ENCODE results near the gene MAP4K2.
A peak's percentile ranks its signal among the peaks of the same experiment; 100 is the strongest.

MAP4K2 gene

DNA sequence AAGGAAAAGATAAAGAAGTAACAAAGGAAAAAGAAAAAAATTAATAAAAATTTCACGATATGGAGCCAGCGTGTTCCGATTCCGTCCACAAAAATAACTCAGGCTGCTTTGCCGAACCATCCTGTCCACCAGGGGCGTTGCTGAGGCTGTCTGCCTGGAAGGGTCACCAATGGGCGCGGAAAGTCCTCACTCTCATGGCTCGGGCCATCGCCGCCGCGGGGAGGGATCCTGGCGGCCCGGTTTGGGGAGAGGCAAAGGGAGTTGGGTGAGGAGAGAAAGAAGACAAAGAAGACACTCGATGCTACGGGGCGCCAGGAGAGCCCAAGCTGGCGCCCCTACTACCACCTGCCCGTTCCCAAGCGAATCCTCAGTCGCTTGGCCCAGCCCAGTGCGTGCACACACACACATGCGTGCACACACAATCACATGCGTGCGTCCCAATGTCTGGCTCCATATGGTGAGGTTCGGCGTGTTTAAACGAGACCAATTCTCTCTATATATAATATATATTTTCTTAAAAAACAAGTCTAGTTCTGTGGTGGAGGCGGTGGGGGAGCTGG, 37.6 kb downstream of the MAP4K2 start:
- H3K27ac ChIP-seq = no peak overlapping the region
- TF ChIP-seq, protein P1, sequence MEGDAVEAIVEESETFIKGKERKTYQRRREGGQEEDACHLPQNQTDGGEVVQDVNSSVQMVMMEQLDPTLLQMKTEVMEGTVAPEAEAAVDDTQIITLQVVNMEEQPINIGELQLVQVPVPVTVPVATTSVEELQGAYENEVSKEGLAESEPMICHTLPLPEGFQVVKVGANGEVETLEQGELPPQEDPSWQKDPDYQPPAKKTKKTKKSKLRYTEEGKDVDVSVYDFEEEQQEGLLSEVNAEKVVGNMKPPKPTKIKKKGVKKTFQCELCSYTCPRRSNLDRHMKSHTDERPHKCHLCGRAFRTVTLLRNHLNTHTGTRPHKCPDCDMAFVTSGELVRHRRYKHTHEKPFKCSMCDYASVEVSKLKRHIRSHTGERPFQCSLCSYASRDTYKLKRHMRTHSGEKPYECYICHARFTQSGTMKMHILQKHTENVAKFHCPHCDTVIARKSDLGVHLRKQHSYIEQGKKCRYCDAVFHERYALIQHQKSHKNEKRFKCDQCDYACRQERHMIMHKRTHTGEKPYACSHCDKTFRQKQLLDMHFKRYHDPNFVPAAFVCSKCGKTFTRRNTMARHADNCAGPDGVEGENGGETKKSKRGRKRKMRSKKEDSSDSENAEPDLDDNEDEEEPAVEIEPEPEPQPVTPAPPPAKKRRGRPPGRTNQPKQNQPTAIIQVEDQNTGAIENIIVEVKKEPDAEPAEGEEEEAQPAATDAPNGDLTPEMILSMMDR (conservative IDR thresholded peaks at IDR 0.05) = peak; percentile 71

DNA sequence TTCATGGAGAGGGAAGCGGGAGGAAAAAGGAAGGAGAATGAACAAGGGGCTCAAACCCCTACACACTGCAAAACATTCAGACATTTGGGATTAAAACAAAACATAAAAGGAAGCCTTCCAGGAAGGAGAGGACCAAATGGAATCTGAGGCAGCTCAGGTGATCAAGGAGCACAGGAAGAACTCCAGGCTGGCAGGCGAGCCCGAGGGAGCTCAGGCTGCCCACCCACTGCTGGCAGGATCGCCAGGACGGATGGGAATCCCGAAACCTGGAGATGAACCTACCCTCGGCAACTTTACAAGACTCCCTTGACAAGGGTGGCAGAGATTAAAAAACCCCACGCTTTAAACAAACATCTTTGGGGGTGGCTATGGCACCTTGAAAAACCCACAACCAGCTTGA, 38.3 kb downstream of the MAP4K2 start:
- peak overlapping the region; percentile 36; the same call in 1 of the 2 replicates for H3K27ac ChIP-seq
- TF ChIP-seq, protein P1 (conservative IDR thresholded peaks at IDR 0.05) = no peak

DNA sequence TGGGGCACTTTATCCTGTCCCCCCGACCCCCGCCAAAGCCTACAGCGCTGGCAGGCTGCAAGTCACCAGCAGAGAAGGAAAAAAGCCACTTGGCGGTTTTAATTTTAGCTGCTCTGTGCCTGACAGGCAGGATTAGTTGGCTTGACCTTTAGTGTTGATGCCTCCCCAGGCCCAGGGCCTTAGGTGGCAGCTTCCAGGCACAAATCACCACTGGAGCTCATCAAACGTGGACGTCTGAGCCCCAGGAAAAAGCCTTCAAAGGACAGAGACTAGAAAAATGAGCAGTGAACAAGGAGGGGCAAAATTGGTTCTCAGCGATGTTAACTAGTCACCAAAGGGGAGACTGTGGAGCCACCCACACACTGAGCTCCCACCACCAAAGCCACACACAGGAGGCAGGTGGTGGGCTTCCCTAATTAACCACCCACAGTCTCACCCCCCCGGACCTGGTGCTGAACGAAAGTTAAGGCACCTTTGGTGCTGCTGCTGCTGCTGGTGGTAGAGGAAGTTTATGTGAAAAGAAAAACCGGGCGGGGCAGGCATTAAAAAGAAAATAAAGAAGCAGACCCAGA, 38.9 kb downstream of the MAP4K2 start:
- peak overlapping the region; percentile 36 for H3K27ac ChIP-seq
- TF ChIP-seq, protein P1 (conservative IDR thresholded peaks at IDR 0.05) = no peak

DNA sequence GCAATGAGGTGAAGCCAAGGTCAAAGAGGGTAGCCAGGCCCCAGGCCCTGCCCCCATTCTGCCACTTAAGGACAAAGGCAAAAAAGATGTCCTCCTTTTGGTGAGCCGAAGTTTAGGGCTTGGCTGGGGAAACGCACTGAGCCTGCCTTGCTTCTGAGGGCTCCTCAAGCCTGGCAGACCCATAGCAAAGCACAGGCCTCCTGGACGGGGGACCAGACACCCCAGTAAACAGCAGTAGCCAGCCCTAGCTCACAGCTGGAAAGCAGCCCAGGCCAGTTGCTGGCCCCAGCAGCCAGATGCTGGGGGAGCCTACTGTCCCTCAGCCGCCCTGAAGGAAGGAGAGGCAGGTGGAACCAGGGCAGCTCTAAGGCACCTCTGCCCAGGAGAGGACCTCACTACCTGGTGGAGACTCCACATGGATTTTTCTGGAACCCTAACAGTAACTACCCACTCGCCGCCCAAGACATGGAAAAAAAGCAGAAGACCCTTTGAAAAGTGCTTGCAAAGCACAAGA, 39.4 kb downstream of the MAP4K2 start:
- H3K27ac ChIP-seq = peak overlapping the region; percentile 36
- TF ChIP-seq, protein P1 (conservative IDR thresholded peaks at IDR 0.05) = no peak

DNA sequence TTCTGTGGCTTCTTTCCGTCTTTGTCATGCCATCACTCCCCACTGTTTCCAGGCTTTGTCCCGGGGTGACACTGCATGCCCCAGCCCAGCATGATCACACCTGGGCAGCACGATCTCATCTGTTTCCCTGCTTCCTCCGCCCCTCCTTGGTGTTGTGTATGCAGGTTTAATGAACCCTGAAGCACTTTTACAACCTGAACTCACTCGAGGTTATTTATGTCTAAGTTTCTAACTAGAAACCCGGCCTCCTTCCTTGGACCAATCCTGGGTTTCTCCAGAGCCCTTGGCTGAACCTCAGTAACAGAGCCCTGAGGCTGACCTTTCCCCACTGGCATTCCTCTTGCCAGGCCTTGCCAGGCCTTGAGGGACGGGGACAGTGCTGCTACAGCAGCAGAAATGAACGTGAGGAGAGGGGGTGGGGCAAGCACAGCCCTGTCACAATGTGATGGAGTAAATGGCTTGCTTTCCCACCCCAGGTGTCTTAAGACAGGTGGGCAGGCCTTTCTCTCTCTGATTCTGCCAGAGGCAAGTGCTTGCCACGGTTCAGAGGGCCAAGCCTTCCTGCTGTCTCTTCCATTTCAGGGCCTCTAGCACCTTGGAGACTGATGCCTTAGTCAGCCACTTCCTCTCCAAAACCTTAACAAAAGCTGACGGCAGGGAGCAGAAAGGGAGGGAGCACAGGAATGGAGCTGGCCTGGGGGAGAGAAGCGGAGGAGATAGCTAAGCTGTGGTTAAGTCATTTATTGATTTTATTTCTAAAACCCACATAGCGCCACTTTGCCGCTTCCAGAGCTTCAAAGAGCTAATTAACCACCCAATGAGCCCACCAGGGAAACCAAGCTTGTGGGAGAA, 40.1 kb downstream of the MAP4K2 start:
- peak overlapping the region; percentile 36 for H3K27ac ChIP-seq
- TF ChIP-seq, protein P1 (conservative IDR thresholded peaks at IDR 0.05) = no peak

DNA sequence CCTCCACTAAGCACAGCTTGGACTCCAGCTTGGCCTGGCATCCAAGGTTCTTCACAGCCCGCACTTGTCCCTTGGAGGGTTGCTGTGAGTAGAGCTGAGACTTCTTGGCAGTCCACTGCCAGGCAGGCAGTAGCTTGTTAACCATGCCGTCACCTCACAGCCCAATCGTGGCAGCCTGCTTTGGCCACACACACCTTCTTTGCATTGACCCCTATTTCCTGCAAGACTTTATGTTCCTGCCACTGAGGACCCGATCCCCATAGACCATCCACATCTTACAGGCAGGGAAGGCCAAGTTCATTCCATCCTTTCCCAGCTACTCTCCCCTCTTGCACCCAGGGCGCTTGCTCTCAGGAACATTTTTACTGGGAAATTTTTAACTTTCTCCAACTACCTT, 40.7 kb downstream of the MAP4K2 start:
- TF ChIP-seq, protein P1 (conservative IDR thresholded peaks at IDR 0.05) = no peak
- peak overlapping the region; percentile 36 for H3K27ac ChIP-seq

DNA sequence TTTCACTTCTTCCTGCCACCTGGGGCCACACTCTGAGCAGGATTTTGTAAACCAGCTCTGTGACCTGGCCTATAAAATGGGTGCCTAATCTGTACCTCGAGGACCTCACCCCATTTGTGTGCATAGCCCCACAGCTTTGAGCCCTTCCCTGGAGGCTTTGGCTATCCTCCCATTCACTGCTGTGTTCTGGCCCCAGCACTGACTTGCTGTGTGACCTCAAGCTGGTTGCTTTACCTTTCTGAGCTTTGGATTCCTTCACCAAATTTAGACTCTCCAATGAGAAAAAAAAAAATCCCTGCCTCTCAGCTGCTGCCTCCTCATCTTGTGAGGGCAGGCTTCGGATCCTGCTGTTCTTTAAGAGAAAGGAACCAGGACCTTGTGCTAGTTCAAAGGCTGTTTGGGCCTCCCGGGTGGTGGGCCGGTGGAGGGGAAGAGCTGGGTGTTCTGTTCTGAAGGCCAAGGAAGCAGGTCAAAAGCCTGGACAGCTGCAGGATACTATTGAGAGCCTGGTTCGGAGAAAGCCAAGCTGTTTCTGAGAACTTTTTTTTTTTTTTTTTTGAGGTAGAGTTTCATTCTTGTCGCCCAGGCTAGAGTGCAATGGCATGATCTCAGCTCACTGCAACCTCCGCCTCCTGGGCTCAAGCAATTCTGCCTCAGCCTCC, 42.1 kb downstream of the MAP4K2 start:
- TF ChIP-seq, protein P1 (conservative IDR thresholded peaks at IDR 0.05) = no peak
- H3K27ac ChIP-seq = peak overlapping the region; percentile 36; the same call in 1 of the 2 replicates
